Keratinocyte (primary cell): ENCODE results near the gene DLGAP1. TPM values are rescaled to one million over a fixed set of nuclear protein-coding genes. Genes with fewer than 3 reads are reported as not detected.

Source experiments
- DNase-seq: peaks from one replicate; pipeline ENCODE4 v3.0.0-alpha.2; 2011; ENCODE audit warnings: low read depth, missing footprints, low spot score
- FAIRE-seq: peaks from 2 replicates; lab custom pipeline; 2011; peaks lifted over from hg19 to GRCh38; lab: Jason Lieb, UNC
- H2AFZ ChIP-seq: 2 replicates; pipeline ENCODE4 v1.6.0; 2012; ENCODE audit warnings: low read length, control low read depth, inconsistent platforms; ENCODE audit not compliant: control insufficient read depth
- H3K27ac ChIP-seq: 2 replicates; pipeline ENCODE4 v1.5.1; 2011; ENCODE audit warnings: low read length; ENCODE audit not compliant: control insufficient read depth, insufficient read depth
- H3K27me3 ChIP-seq: 3 replicates; pipeline ENCODE4 v1.6.0; 2011; ENCODE audit warnings: low read length; ENCODE audit not compliant: control insufficient read depth, insufficient read depth; ENCODE audit errors: extremely low read depth
- H3K36me3 ChIP-seq, 2 experiments: 2 replicates in 1 of 2; 3 replicates in 1 of 2; pipeline ENCODE4 v1.5.1; 2011; ENCODE audit warnings: low read length in 2 of 2, mild to moderate bottlenecking in 1 of 2; ENCODE audit not compliant: control insufficient read depth in 2 of 2, insufficient read depth in 2 of 2; ENCODE audit errors: extremely low read depth in 1 of 2
- H3K4me1 ChIP-seq: 3 replicates; pipeline ENCODE4 v1.5.1; 2011; ENCODE audit warnings: low read length; ENCODE audit not compliant: control insufficient read depth, insufficient read depth; ENCODE audit errors: extremely low read depth
- H3K4me2 ChIP-seq: 3 replicates; pipeline ENCODE4 v1.6.0; 2011; ENCODE audit warnings: low read depth, low read length; ENCODE audit not compliant: control insufficient read depth, insufficient read depth; ENCODE audit errors: extremely low read depth
- H3K4me3 ChIP-seq, 3 experiments: fragments of 200-600 bp in 1 of 3; sonication (generic) in 1 of 3; 2 replicates in 2 of 3; 3 replicates in 1 of 3; pipeline ENCODE4 v1.5.1; 2011 to 2016; ENCODE audit warnings: low read length in 3 of 3, mild to moderate bottlenecking in 3 of 3, control low read depth in 2 of 3, inconsistent platforms in 1 of 3, low read depth in 1 of 3, mixed read lengths in 1 of 3, mixed run types in 1 of 3, moderate library complexity in 1 of 3; ENCODE audit not compliant: control insufficient read depth in 2 of 3, insufficient read depth in 2 of 3; ENCODE audit errors: extremely low read depth in 1 of 3
- H3K79me2 ChIP-seq: 2 replicates; pipeline ENCODE4 v1.6.0; 2012; ENCODE audit warnings: low read length; ENCODE audit not compliant: control insufficient read depth, insufficient read depth
- H3K9ac ChIP-seq: 3 replicates; pipeline ENCODE4 v1.6.0; 2011; ENCODE audit warnings: low read length; ENCODE audit not compliant: control insufficient read depth, insufficient read depth; ENCODE audit errors: extremely low read depth
- H3K9me1 ChIP-seq: 3 replicates; pipeline ENCODE4 v1.6.0; 2011; ENCODE audit warnings: low read length; ENCODE audit not compliant: control insufficient read depth, insufficient read depth; ENCODE audit errors: extremely low read depth
- H3K9me3 ChIP-seq: 2 replicates; pipeline ENCODE4 v1.5.1; 2012; ENCODE audit warnings: low read depth, low read length; ENCODE audit not compliant: control insufficient read depth
- H4K20me1 ChIP-seq: 3 replicates; pipeline ENCODE4 v1.6.0; 2011; ENCODE audit warnings: low read length; ENCODE audit not compliant: control insufficient read depth, insufficient read depth; ENCODE audit errors: extremely low read depth
- EZH2 ChIP-seq: IDR thresholded peaks from one replicate; pipeline ENCODE4 v1.6.1; 2012; ENCODE audit warnings: inconsistent platforms, mild to moderate bottlenecking, low read length, moderate library complexity
- dilution Hi-C: fragments of 300-500 bp; cut with MboI; formaldehyde crosslinking; loops from one replicate; pipeline ENCODE4 v1.7.0; 2020; ENCODE audit warnings: low sequenced_read_pairs; ENCODE audit not compliant: extremely low pct_ligation_motif_present
- polyA plus RNA-seq, 5 experiments: library from polyadenylated mRNA; depleted of rRNA in 3 of 5; stranded (reverse) in 3 of 5; stranded (forward) in 1 of 5; unstranded in 1 of 5; fragments of >200 nt; gene quantifications; 1 replicate in 1 of 5; 2 replicates in 3 of 5; 3 replicates in 1 of 5; pipeline versions ENCODE4 v1.2.1 to v1.2.3, GENCODE V29; 2011 to 2012; ENCODE audit warnings: missing spikeins in 2 of 5, low read depth in 1 of 5, low replicate concordance in 1 of 5
- TF ChIP-seq, protein P1 (sequence below), 3 experiments: IDR thresholded peaks in 1 of 3; conservative IDR thresholded peaks in 1 of 3; optimal IDR thresholded peaks in 1 of 3; 2 replicates in 2 of 3; 3 replicates in 1 of 3; pipeline versions ENCODE3 to v1.5.1; 2011; ENCODE audit warnings: low read length in 3 of 3, mild to moderate bottlenecking in 3 of 3, moderate library complexity in 2 of 3, control low read depth in 1 of 3, inconsistent platforms in 1 of 3; ENCODE audit not compliant: insufficient read depth in 2 of 3; ENCODE audit errors: extremely low read depth in 1 of 3

The DLGAP1 gene
- polyA plus RNA-seq, 1 donor (not counting 4 experiments of a cell fraction or from before 2014, with no cell fraction given): not detected

DNA sequence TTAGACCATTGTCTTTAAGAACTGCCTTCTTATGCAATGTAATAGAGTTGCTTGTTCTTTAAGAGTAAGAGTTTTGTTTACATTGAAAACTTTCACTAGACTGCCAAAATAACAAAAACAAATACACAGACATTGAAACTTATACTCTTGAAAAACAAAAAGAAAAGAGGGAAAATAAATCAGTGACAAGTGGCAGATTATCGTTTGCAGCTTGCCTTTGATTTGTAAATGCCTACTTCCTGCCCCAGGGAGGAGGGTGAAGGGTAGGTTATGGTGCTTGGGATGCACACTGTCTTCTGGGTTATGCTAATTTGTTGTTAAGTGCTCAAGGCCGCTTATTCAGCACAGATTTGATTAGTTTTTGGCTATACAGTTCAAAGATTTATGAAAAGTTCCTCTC is 806.5 kb downstream of the DLGAP1 start:
- Histone ChIP-seq H3K4me2 (no peak overlapping the region), H3K9me1 (no peaks in the 10 kb centered on the region), H4K20me1 (no peaks in the 10 kb centered on the region), H3K9me3 (no peaks in the 10 kb centered on the region), H3K27me3 (no peaks in the 10 kb centered on the region), H2AFZ (no peak overlapping the region), H3K27ac (no peak overlapping the region), H3K79me2 (no peaks in the 10 kb centered on the region), H3K9ac (no peak overlapping the region), H3K36me3 (no peaks in the 10 kb centered on the region), H3K4me1 (peaks cover 24% of the 10 kb centered on the region), H3K4me3 (no peak overlapping the region)
- DNase-seq (no peak), FAIRE-seq (no peak)
- dilution Hi-C loops: no loop called here
- TF ChIP-seq EZH2: no peak
- TF ChIP-seq, protein P1, sequence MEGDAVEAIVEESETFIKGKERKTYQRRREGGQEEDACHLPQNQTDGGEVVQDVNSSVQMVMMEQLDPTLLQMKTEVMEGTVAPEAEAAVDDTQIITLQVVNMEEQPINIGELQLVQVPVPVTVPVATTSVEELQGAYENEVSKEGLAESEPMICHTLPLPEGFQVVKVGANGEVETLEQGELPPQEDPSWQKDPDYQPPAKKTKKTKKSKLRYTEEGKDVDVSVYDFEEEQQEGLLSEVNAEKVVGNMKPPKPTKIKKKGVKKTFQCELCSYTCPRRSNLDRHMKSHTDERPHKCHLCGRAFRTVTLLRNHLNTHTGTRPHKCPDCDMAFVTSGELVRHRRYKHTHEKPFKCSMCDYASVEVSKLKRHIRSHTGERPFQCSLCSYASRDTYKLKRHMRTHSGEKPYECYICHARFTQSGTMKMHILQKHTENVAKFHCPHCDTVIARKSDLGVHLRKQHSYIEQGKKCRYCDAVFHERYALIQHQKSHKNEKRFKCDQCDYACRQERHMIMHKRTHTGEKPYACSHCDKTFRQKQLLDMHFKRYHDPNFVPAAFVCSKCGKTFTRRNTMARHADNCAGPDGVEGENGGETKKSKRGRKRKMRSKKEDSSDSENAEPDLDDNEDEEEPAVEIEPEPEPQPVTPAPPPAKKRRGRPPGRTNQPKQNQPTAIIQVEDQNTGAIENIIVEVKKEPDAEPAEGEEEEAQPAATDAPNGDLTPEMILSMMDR (optimal IDR thresholded peaks at IDR 0.05 in 1 of 3, IDR thresholded peaks at IDR 0.05 in 1 of 3, conservative IDR thresholded peaks at IDR 0.05 in 1 of 3; ENCODE audit: extremely low read depth in 1 of 3, insufficient read depth in 2 of 3, low read length in 3 of 3): no peak

- Histone ChIP-seq H2AFZ (no peak overlapping the region), H3K79me2 (no peaks in the 10 kb centered on the region), H3K9me1 (no peaks in the 10 kb centered on the region), H4K20me1 (no peaks in the 10 kb centered on the region), H3K4me2 (no peak overlapping the region), H3K9me3 (no peaks in the 10 kb centered on the region), H3K36me3 (no peaks in the 10 kb centered on the region), H3K27me3 (no peaks in the 10 kb centered on the region), H3K4me3 (no peak overlapping the region), H3K4me1 (peaks cover 21% of the 10 kb centered on the region), H3K27ac (no peak overlapping the region), H3K9ac (no peak overlapping the region)
- no peak for TF ChIP-seq EZH2
- TF ChIP-seq, protein P1 (optimal IDR thresholded peaks at IDR 0.05 in 1 of 3, IDR thresholded peaks at IDR 0.05 in 1 of 3, conservative IDR thresholded peaks at IDR 0.05 in 1 of 3; ENCODE audit: extremely low read depth in 1 of 3, insufficient read depth in 2 of 3, low read length in 3 of 3): no peak
- DNase-seq: no peak
- dilution Hi-C loops: no loop called here
- FAIRE-seq: no peak
Observed at GRCh38 chr18:3648200-3648599, 806.9 kb downstream of the DLGAP1 start.
